PFSK-1 (cell line): ENCODE data around the gene NHSL2.

Experiments
- POLR2AphosphoS5 ChIP-seq: IDR thresholded peaks from 2 replicates; pipeline ENCODE4 v1.6.1; 2012; ENCODE audit warnings: low read depth, mild to moderate bottlenecking, control low read depth, low read length, moderate library complexity
- REST ChIP-seq, 2 experiments: IDR thresholded peaks; 2 replicates each; pipeline versions ENCODE4 v1.6.1 to v1.8.0; 2011 to 2012; ENCODE audit warnings: low read depth in 2 of 2, low read length in 2 of 2, control low read depth in 1 of 2, inconsistent platforms in 1 of 2, mild to moderate bottlenecking in 1 of 2, moderate library complexity in 1 of 2; ENCODE audit not compliant: insufficient read depth in 1 of 2
- SIN3A ChIP-seq: IDR thresholded peaks from 2 replicates; pipeline ENCODE4 v1.6.1; 2012; ENCODE audit warnings: mild to moderate bottlenecking, low read length, moderate library complexity, borderline replicate concordance; ENCODE audit not compliant: insufficient read depth
- TAF1 ChIP-seq: IDR thresholded peaks from 2 replicates; pipeline ENCODE4 v1.6.1; 2012; ENCODE audit warnings: low read length, control low read depth, borderline replicate concordance; ENCODE audit not compliant: insufficient read depth

- TF ChIP-seq REST (IDR thresholded peaks at IDR 0.05; ENCODE audit: insufficient read depth in 1 of 2, low read depth in 2 of 2, low read length in 2 of 2) (no peak), POLR2AphosphoS5 (no peak), TAF1 (no peak), SIN3A (no peak)
Observed at GRCh38 chrX:72060196-72060920, 149.7 kb downstream of the NHSL2 start.
